GM21360 (cell line): ENCODE data around the gene EIF4ENIF1.
A peak's percentile ranks its signal among the peaks of the same experiment; 100 is the strongest.
"Not testable (repeated sequence)": the region's sequence is repeated elsewhere in the genome, so short reads cannot be mapped to it uniquely, and the experiment has no call there.

ENCODE experiments used
- ATAC-seq: cut with Tn5 transposase; IDR thresholded peaks from one replicate; pipeline ENCODE4 v1.9.1; 2021; ENCODE audit warnings: mild to moderate bottlenecking, moderate library complexity; ENCODE audit not compliant: unreplicated experiment

The EIF4ENIF1 gene

GRCh38 chr22:31493355-31493754 lies 3.7 kb upstream of the EIF4ENIF1 start:
- ATAC-seq = not testable (repeated sequence)

GRCh38 chr22:31492151-31492550 lies 2.5 kb upstream of the EIF4ENIF1 start:
- no peak for ATAC-seq

GRCh38 chr22:31491218-31491962 lies 1.7 kb upstream of the EIF4ENIF1 start:
- no peak for ATAC-seq

- peak; percentile 47 for ATAC-seq
These were observed 869 bp upstream of the EIF4ENIF1 start for GRCh38 chr22:31490496-31490925.

- peak; percentile 14 for ATAC-seq
These were observed 539 bp downstream of the EIF4ENIF1 start for GRCh38 chr22:31488988-31489617.

- no peak for ATAC-seq
These were observed 1.2 kb downstream of the EIF4ENIF1 start for GRCh38 chr22:31488346-31488883.

- no peak for ATAC-seq
These were observed 2.7 kb downstream of the EIF4ENIF1 start for GRCh38 chr22:31486951-31487350.

- ATAC-seq = not testable (repeated sequence)
These were observed 3.3 kb downstream of the EIF4ENIF1 start for GRCh38 chr22:31486369-31486768.

- not testable (repeated sequence) for ATAC-seq
These were observed 7.2 kb downstream of the EIF4ENIF1 start for GRCh38 chr22:31482470-31482869.

- no peak for ATAC-seq
These were observed 8.5 kb downstream of the EIF4ENIF1 start for GRCh38 chr22:31481129-31481528.

- no peak for ATAC-seq
These were observed 12.3 kb downstream of the EIF4ENIF1 start for GRCh38 chr22:31477329-31477728.

GRCh38 chr22:31475800-31476199 lies 13.8 kb downstream of the EIF4ENIF1 start:
- ATAC-seq = no peak

- no peak for ATAC-seq
These were observed 14.9 kb downstream of the EIF4ENIF1 start for GRCh38 chr22:31474743-31475142.

- no peak for ATAC-seq
These were observed 24.3 kb downstream of the EIF4ENIF1 start for GRCh38 chr22:31465307-31465706.

GRCh38 chr22:31461699-31462098 lies 27.9 kb downstream of the EIF4ENIF1 start:
- ATAC-seq = no peak

GRCh38 chr22:31451709-31452571 lies 37.7 kb downstream of the EIF4ENIF1 start:
- no peak for ATAC-seq

- no peak for ATAC-seq
These were observed 40.1 kb downstream of the EIF4ENIF1 start for GRCh38 chr22:31449506-31449905.

- no peak for ATAC-seq
These were observed 41.3 kb downstream of the EIF4ENIF1 start for GRCh38 chr22:31448382-31448781.

- ATAC-seq = no peak
These were observed 42.3 kb downstream of the EIF4ENIF1 start for GRCh38 chr22:31447337-31447736.

GRCh38 chr22:31446767-31447166 lies 42.9 kb downstream of the EIF4ENIF1 start:
- no peak for ATAC-seq

GRCh38 chr22:31446208-31446607 lies 43.4 kb downstream of the EIF4ENIF1 start:
- ATAC-seq = no peak
